ENCODE measurements around the gene WASF2. TPM values are rescaled to one million over a fixed set of nuclear protein-coding genes. Genes with fewer than 3 reads are reported as not detected.

WASF2 gene
- total RNA-seq, 3 donors from 2014 or later, result 82.2 to 98.7 (median 87.1) TPM

DNA sequence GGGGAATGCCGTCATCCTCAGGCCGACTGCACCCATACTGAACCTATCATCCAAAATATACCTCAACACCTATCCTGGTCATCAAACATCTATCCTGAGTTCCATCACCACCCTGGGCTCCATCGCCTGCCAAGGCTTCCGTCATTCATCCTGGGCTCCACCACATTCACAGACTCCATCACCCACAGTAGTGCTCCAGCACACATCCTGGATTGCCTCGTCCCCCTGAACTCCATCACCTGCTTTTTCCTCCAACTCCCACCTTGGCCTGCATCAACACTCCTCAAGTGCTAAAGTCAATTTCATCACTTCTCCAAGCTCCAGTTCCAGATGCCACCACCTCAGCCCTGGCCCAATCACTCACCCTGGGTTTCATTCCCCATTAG is 131.0 kb downstream of the WASF2 start:
- H3K4me3 Mint-ChIP-seq, result peak overlapping the region; percentile 35
- H3K27me3 Mint-ChIP-seq (ENCODE audit: low read depth), result peaks cover 2% of the 10 kb centered on the region
- H3K4me1 Mint-ChIP-seq (ENCODE audit: low read depth), result peaks cover 43% of the 10 kb centered on the region
- H3K9me3 Mint-ChIP-seq, result no peaks in the 10 kb centered on the region
- ATAC-seq (no peak), DNase-seq (no peak)
- H3K36me3 Mint-ChIP-seq (ENCODE audit: insufficient read depth), result no peaks in the 10 kb centered on the region

- no peaks in the 10 kb centered on the region for H3K9me3 Mint-ChIP-seq
- H3K36me3 Mint-ChIP-seq (ENCODE audit: insufficient read depth), result no peaks in the 10 kb centered on the region
- DNase-seq, result no peak
- no peak for ATAC-seq
- peak overlapping the region; percentile 69 for H3K4me3 Mint-ChIP-seq
- peaks cover 43% of the 10 kb centered on the region for H3K4me1 Mint-ChIP-seq (ENCODE audit: low read depth)
- H3K27me3 Mint-ChIP-seq (ENCODE audit: low read depth), result peaks cover 2% of the 10 kb centered on the region
These were observed 131.7 kb downstream of the WASF2 start for GRCh38 chr1:27358038-27358927.

- Mint-ChIP-seq H3K27me3 (ENCODE audit: low read depth) (peaks cover 2% of the 10 kb centered on the region), H3K36me3 (ENCODE audit: insufficient read depth) (no peaks in the 10 kb centered on the region), H3K4me3 (peak overlapping the region; percentile 69), H3K4me1 (ENCODE audit: low read depth) (peaks cover 43% of the 10 kb centered on the region), H3K9me3 (no peaks in the 10 kb centered on the region)
- DNase-seq, result peak; percentile 81
- peak; percentile 75 to 78 for ATAC-seq
These were observed 132.5 kb downstream of the WASF2 start for GRCh38 chr1:27357281-27358037.

DNA sequence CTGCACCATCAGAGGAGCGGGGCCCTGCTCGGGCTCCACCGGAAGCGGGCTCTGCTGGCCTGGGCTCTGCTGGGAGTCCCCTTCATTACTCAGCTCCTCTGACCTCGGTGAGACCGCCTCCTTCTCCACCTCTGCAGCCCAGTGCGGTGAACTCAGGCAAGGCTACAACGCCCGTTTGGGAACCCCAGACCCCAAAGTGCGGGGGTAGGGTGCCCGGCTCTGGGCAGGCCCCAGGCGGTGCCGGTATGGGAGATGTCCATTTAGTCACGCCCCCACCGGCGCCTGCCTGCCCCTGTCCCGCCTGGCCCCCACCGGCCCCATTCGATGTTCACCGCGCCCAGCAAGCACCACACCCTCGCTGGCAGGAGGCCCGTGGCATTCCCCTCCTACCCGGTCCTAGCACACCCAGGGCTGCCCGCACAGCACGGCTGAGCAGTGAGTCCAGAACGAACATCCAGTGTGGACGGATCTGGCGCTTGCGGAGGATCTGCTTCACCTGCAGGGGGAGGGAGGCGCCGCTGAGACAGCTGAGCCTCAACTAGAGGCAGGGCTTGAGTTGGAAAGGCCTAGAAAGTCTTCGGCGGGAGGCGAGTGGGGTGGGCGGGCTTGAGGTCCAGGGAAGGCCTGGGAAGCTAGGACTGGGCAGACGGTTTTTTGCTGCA is 133.2 kb downstream of the WASF2 start:
- H3K36me3 Mint-ChIP-seq (ENCODE audit: insufficient read depth), result peaks cover under 1% of the 10 kb centered on the region
- peak; percentile 43 to 58 for ATAC-seq
- no peak for DNase-seq
- H3K27me3 Mint-ChIP-seq (ENCODE audit: low read depth), result peaks cover 2% of the 10 kb centered on the region
- no peaks in the 10 kb centered on the region for H3K9me3 Mint-ChIP-seq
- H3K4me3 Mint-ChIP-seq, result peak overlapping the region; percentile 69
- H3K4me1 Mint-ChIP-seq (ENCODE audit: low read depth), result peaks cover 43% of the 10 kb centered on the region

DNA sequence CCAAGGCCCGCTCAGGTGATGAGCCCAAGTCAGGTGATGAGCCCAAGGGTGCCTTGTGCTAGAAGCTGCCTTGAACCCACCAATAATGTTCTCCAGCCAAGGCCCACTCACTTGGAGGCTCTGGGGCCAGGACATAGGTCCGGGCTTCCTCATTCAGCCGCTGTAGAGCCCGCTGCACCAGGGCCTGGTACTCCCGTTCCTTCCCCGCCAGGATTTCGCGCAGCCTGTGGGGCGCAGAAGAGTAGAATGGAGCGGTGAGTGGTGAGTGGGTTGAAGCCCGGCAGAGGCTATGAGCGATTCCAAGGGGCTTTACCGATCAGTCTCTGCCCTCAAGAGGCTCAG is 133.7 kb downstream of the WASF2 start:
- peak overlapping the region; percentile 69 for H3K4me3 Mint-ChIP-seq
- peaks cover 4% of the 10 kb centered on the region for H3K36me3 Mint-ChIP-seq (ENCODE audit: insufficient read depth)
- H3K4me1 Mint-ChIP-seq (ENCODE audit: low read depth), result peaks cover 43% of the 10 kb centered on the region
- no peak for DNase-seq
- peaks cover 2% of the 10 kb centered on the region for H3K27me3 Mint-ChIP-seq (ENCODE audit: low read depth)
- no peak for ATAC-seq
- no peaks in the 10 kb centered on the region for H3K9me3 Mint-ChIP-seq

DNA sequence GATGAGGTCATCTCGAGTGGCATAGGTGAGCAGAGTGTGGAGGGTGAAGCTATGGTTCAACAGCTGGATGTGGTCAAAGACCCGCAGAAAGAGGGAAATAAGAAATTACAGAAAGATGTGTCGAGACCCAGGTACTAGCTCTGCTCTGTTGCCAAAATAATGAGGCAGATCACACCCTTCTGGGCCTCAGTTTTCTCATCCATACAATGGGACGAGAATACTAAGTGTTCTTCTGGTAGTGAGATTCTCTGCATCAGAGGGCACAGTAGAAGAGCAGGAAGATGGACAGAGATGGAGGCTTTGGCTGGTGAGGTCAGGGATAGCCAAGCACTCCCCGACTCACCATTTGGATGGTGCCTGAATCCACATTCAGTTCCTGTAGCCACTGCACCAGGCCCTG is 134.3 kb downstream of the WASF2 start:
- no peak for DNase-seq
- peaks cover 2% of the 10 kb centered on the region for H3K27me3 Mint-ChIP-seq (ENCODE audit: low read depth)
- no peaks in the 10 kb centered on the region for H3K9me3 Mint-ChIP-seq
- H3K36me3 Mint-ChIP-seq (ENCODE audit: insufficient read depth), result peaks cover 4% of the 10 kb centered on the region
- H3K4me3 Mint-ChIP-seq, result no peak overlapping the region
- H3K4me1 Mint-ChIP-seq (ENCODE audit: low read depth), result peaks cover 43% of the 10 kb centered on the region
- ATAC-seq, result no peak

Other genes with a start within 250 kb of the WASF2 start
- 10 to 100 TPM; 51.0 to 55.1 (median 51.7) TPM for gene TMEM222, start 168.0 kb downstream of the WASF2 start, total RNA-seq
- gene SYTL1, start 148.1 kb downstream of the WASF2 start, total RNA-seq, result 1 to 10 TPM; 5.9 to 6.8 (median 6.3) TPM
- 1 to 10 TPM; 3.1 to 4.8 (median 3.5) TPM for gene MAP3K6, start 123.2 kb downstream of the WASF2 start, total RNA-seq
- gene FCN3, start 115.3 kb downstream of the WASF2 start, total RNA-seq, result under 1 TPM in 2 of 3 donors, not detected in 1; 0.33 to 0.34 TPM
- not detected for gene CD164L2, start 106.8 kb downstream of the WASF2 start, total RNA-seq
- 1 to 10 TPM; 2.7 to 4.9 (median 3.4) TPM for gene GPR3, start 97.5 kb downstream of the WASF2 start, total RNA-seq
- gene AHDC1, start 114.0 kb upstream of the WASF2 start, total RNA-seq, result 1 to 10 TPM; 7.6 to 9.4 (median 8.6) TPM
- gene FGR, start 145.0 kb upstream of the WASF2 start, total RNA-seq, result under 1 TPM; 0.08 to 0.65 (median 0.61) TPM
- gene IFI6, start 182.0 kb upstream of the WASF2 start, total RNA-seq, result 10 to 100 TPM in 2 of 3 donors, 1 to 10 TPM in 1; 9.1 to 18.9 (median 15.4) TPM
- 10 to 100 TPM; 10.3 to 13.0 (median 11.0) TPM for gene FAM76A, start 235.8 kb upstream of the WASF2 start, total RNA-seq